Measurements from ENCODE around the gene PPP1R27. TPM values are rescaled to one million over a fixed set of nuclear protein-coding genes. Genes with fewer than 3 reads are reported as not detected.

PPP1R27 gene
- total and polyA plus RNA-seq, 7 donors = 296 to 2,217 (median 976) TPM

- Histone ChIP-seq H3K36me3 (ENCODE audit: insufficient read depth in 1 of 2, low read depth in 1 of 2) (no peaks in the 10 kb centered on the region), H3K27ac (peak overlapping the region; percentile 23), H3K4me3 (no peak overlapping the region), H3K9me3 (no peaks in the 10 kb centered on the region), H3K27me3 (ENCODE audit: insufficient read depth in 3 of 3, low read length in 2 of 3) (no peaks in the 10 kb centered on the region), H3K4me1 (peaks cover 19% of the 10 kb centered on the region)
- no peak for DNase-seq
- no peak for ATAC-seq
- WGBS, 3 donors = 75 to 90% (median 77%) methylated on average over 11 of the region's 11 CpGs
- intact Hi-C loops (cut with DNase I) = no loop called here
- TF ChIP-seq CTCF (IDR thresholded peaks at IDR 0.05) = peak; percentile 5
These were observed 8.9 kb downstream of the PPP1R27 start for GRCh38 chr17:81825841-81826466.

DNA sequence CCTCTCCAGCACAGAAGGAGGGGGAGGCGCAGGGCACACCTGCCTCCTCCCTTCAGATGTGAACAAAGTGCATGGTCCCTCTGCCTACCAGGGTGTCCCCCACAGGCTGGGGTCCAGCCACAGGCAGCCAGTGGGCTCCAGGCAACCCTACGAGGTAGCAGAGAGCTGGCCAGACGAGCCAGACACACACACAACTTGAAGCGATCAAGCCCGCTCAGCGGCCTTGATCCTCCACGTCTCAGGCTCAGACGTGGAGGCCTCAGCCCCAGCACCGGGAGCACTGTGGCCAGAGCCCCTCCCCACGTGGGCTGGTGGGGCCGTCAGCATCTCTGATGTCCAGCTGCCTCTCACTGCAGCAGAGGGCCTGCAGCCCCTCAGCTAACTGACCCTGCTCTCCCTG, 10.3 kb downstream of the PPP1R27 start:
- intact Hi-C loops (cut with DNase I) = loop anchor here in 1 of 2 donors (5.0 kb wide), 1 partner anchor 33 kb away; no protein-coding TSS in a partner anchor
- TF ChIP-seq CTCF (IDR thresholded peaks at IDR 0.05) = no peak
- 81 to 86% (median 84%) methylated on average over 10 to 11 of the region's 11 CpGs for WGBS, 3 donors
- Histone ChIP-seq H3K27me3 (ENCODE audit: insufficient read depth in 3 of 3, low read length in 2 of 3) (no peaks in the 10 kb centered on the region), H3K36me3 (ENCODE audit: insufficient read depth in 1 of 2, low read depth in 1 of 2) (no peaks in the 10 kb centered on the region), H3K9me3 (no peaks in the 10 kb centered on the region), H3K4me3 (no peak overlapping the region), H3K27ac (peak overlapping the region; percentile 23), H3K4me1 (peaks cover 20% of the 10 kb centered on the region)
- DNase-seq (no peak), ATAC-seq (no peak)

- no peak for DNase-seq
- no peak for TF ChIP-seq CTCF (IDR thresholded peaks at IDR 0.05)
- no peak overlapping the region for H3K4me3 ChIP-seq
- ATAC-seq = no peak
- 88 to 92% (median 88%) methylated on average over 30 to 33 of the region's 33 CpGs for WGBS, 3 donors
- H3K9me3 ChIP-seq = no peaks in the 10 kb centered on the region
- H3K36me3 ChIP-seq (ENCODE audit: insufficient read depth in 1 of 2, low read depth in 1 of 2) = no peaks in the 10 kb centered on the region
- intact Hi-C loops (cut with DNase I) = loop anchor here (2.0 to 5.0 kb wide), 2 partner anchors 31 to 33 kb away; no protein-coding TSS in a partner anchor
- peaks cover 20% of the 10 kb centered on the region for H3K4me1 ChIP-seq
- no peaks in the 10 kb centered on the region for H3K27me3 ChIP-seq (ENCODE audit: insufficient read depth in 3 of 3, low read length in 2 of 3)
- no peak overlapping the region for H3K27ac ChIP-seq
These were observed 10.9 kb downstream of the PPP1R27 start for GRCh38 chr17:81823820-81824550.

GRCh38 chr17:81822996-81823819, 11.6 kb downstream of the PPP1R27 start:
- Histone ChIP-seq H3K27me3 (ENCODE audit: insufficient read depth in 3 of 3, low read length in 2 of 3) (no peaks in the 10 kb centered on the region), H3K27ac (peak overlapping the region; percentile 89), H3K9me3 (no peaks in the 10 kb centered on the region), H3K4me3 (no peak overlapping the region), H3K4me1 (peaks cover 20% of the 10 kb centered on the region), H3K36me3 (ENCODE audit: insufficient read depth in 1 of 2, low read depth in 1 of 2) (no peaks in the 10 kb centered on the region)
- no peak for TF ChIP-seq CTCF (IDR thresholded peaks at IDR 0.05)
- no peak for ATAC-seq
- 90 to 93% (median 91%) methylated on average over 23 to 30 of the region's 30 CpGs for WGBS, 3 donors
- intact Hi-C loops (cut with DNase I) = loop anchor here (2.0 to 5.0 kb wide), 2 partner anchors 32 to 34 kb away; no protein-coding TSS in a partner anchor
- no peak for DNase-seq
